ENCODE results near the gene LSM7. TPM values are rescaled to one million over a fixed set of nuclear protein-coding genes. Genes with fewer than 3 reads are reported as not detected.
A peak's percentile ranks its signal among the peaks of the same experiment; 100 is the strongest.

The LSM7 gene
- total and polyA plus RNA-seq, 7 donors: 51.5 to 427 (median 139) TPM

DNA sequence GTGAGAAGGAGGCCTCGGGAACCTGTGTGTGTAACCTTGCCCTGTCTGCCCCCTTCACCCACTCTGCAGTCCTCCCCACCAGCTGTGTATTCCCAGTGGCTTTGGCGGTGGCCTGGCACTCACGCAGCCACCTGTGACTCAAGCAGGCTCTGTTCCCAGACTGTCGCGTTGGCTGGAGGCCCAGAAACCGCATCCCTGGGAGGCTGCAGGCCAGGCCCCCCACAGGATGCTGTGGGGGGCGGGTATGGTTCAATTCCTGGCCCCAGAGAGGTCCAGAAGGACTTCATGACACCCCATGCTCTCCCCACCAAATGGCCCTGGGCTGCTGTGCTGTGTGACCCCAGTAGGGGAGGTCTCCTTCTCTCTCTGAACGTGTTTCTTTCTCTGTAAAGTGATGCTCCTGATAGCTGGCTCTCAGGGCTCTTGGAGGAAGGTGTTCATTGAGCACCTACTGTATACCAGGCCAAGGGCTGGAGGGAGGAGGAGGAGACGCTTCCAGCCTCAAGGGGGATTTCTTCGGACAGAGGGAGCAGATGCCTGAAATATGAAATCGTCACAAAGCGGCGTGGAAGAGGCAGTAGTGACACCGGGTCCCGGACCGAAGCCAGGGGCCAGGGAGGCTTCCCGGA lies 18.5 kb downstream of the LSM7 start:
- intact Hi-C loops (cut with DNase I): no loop called here
- TF ChIP-seq POLR2A (IDR thresholded peaks at IDR 0.05): no peak
- TF ChIP-seq, protein P1, sequence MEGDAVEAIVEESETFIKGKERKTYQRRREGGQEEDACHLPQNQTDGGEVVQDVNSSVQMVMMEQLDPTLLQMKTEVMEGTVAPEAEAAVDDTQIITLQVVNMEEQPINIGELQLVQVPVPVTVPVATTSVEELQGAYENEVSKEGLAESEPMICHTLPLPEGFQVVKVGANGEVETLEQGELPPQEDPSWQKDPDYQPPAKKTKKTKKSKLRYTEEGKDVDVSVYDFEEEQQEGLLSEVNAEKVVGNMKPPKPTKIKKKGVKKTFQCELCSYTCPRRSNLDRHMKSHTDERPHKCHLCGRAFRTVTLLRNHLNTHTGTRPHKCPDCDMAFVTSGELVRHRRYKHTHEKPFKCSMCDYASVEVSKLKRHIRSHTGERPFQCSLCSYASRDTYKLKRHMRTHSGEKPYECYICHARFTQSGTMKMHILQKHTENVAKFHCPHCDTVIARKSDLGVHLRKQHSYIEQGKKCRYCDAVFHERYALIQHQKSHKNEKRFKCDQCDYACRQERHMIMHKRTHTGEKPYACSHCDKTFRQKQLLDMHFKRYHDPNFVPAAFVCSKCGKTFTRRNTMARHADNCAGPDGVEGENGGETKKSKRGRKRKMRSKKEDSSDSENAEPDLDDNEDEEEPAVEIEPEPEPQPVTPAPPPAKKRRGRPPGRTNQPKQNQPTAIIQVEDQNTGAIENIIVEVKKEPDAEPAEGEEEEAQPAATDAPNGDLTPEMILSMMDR (IDR thresholded peaks at IDR 0.05): no peak
- TF ChIP-seq POLR2AphosphoS5 (IDR thresholded peaks at IDR 0.05): no peak
- no peak for TF ChIP-seq EP300 (IDR thresholded peaks at IDR 0.05)
- DNase-seq: no peak
- no peak overlapping the region for H3K4me3 ChIP-seq
- H3K9me3 ChIP-seq: peaks cover 0 to 3% (median under 1%) of the 10 kb centered on the region in 4 donors
- 56 to 57% methylated on average over 17 of the region's 17 CpGs for WGBS, 2 donors
- H3K36me3 ChIP-seq: no peaks in the 10 kb centered on the region
- H3K27me3 ChIP-seq: peaks cover 31 to 86% (median 73%) of the 10 kb centered on the region in 3 donors
- H3K27ac ChIP-seq: no peak overlapping the region
- H3K4me1 ChIP-seq: peaks cover 0 to 10% (median 7%) of the 10 kb centered on the region in 4 donors

DNA sequence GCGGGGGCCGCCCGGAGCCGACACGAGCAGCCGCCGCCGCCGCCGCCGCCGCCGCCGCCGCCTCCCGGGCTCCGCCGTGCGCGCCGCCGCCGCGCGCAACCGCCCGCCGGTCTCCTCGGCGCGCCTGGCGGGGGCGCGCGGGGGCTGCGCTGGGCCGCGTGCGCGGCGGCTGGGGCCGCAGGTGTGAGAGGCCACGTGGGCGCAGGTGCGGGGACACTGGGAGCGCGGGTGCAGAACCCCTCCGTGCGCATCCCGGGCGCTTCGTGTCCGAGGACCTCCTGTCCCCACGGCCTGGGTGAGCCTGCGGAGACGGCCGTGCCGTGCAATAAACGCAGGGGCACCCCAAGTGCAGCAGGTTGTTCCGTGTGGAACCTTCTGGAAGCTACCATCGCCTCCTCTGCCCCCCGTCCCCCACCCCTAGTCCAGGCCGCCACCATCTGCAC lies 20.3 kb downstream of the LSM7 start, which contains the start of gene LINGO3:
LINGO3 (minus strand) TSS at position 41 of the 443 bp plus-strand sequence. CDS start 16,378 bp downstream, outside the sequence.
- no peak for DNase-seq
- Histone ChIP-seq H3K27me3 (peaks cover 31 to 94% (median 77%) of the 10 kb centered on the region in 3 donors), H3K4me1 (peaks cover 0 to 10% (median 7%) of the 10 kb centered on the region in 4 donors), H3K9me3 (no peaks in the 10 kb centered on the region), H3K36me3 (no peaks in the 10 kb centered on the region), H3K27ac (no peak within 1 kb of the TSS), H3K4me3 (peak within 1 kb of the TSS in 2 of 4 donors; percentile 21 to 30)
- 3 to 6% methylated on average over 63 of the region's 63 CpGs for WGBS, 2 donors
- intact Hi-C loops (cut with DNase I): no loop called here
- no peak for TF ChIP-seq POLR2AphosphoS5 (IDR thresholded peaks at IDR 0.05)
- TF ChIP-seq, protein P1 (IDR thresholded peaks at IDR 0.05): no peak
- TF ChIP-seq POLR2A (IDR thresholded peaks at IDR 0.05): no peak
- no peak for TF ChIP-seq EP300 (IDR thresholded peaks at IDR 0.05)

DNA sequence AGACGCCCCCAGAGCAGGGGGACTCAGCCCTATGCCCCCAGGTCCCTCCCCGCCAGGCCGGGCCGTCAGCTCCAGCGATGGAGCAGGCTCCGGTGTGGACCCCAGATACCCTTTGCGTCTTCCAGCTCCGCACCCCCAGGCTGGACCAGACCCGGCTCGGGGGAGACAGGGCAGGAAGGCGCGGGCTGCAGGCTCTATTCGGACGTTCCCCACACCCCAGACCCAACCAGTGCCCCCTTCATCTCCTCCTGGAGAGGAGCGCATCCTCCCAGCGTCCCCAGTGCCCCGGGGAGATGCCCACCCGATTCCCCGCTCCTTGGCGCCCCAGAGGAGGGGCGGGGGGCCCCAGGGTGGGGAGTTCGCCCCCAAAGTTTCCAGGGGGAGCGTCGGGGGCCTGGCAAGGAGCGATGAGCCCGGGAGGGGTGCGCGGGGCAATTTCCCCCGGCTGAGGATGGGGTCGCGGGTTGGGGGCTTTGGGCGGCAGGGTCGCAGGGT lies 20.8 kb downstream of the LSM7 start:
- Histone ChIP-seq H3K27me3 (peaks cover 27 to 94% (median 77%) of the 10 kb centered on the region in 3 donors), H3K4me3 (no peak overlapping the region), H3K36me3 (no peaks in the 10 kb centered on the region), H3K27ac (no peak overlapping the region), H3K9me3 (no peaks in the 10 kb centered on the region), H3K4me1 (peaks cover 0 to 14% (median 12%) of the 10 kb centered on the region in 4 donors)
- intact Hi-C loops (cut with DNase I): no loop called here
- no peak for DNase-seq
- 24 to 25% methylated on average over 33 of the region's 33 CpGs for WGBS, 2 donors
- TF ChIP-seq, protein P1 (IDR thresholded peaks at IDR 0.05): no peak
- TF ChIP-seq POLR2AphosphoS5 (IDR thresholded peaks at IDR 0.05) (no peak), EP300 (IDR thresholded peaks at IDR 0.05) (no peak), POLR2A (IDR thresholded peaks at IDR 0.05) (no peak)

DNA sequence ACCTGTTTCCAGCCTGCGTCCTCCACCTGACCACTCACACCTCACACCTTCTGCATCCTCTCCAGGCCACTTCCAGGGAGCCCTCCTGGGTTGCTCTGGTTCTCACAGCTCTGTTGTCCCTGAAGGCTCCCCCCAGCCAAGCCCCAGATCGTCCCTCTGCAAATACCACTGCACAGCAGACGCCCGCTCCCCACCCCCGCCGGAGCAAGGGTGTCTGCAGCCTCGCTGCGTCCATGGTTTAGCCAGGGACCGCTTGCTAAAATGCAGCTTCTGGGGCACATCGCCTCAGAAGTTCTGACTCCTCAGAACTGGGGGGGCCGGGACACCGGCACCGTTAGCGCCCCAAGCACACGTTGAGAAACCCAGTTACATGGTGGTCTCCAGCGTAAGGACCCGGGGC lies 21.4 kb downstream of the LSM7 start:
- H3K4me1 ChIP-seq: peaks cover 0 to 18% (median 16%) of the 10 kb centered on the region in 4 donors
- H3K27ac ChIP-seq: no peak overlapping the region
- H3K36me3 ChIP-seq: no peaks in the 10 kb centered on the region
- H3K9me3 ChIP-seq: no peaks in the 10 kb centered on the region
- DNase-seq: no peak
- intact Hi-C loops (cut with DNase I): no loop called here
- no peak overlapping the region for H3K4me3 ChIP-seq
- WGBS, 2 donors: 71 to 72% methylated on average over 17 of the region's 17 CpGs
- no peak for TF ChIP-seq POLR2A (IDR thresholded peaks at IDR 0.05)
- TF ChIP-seq EP300 (IDR thresholded peaks at IDR 0.05): no peak
- TF ChIP-seq POLR2AphosphoS5 (IDR thresholded peaks at IDR 0.05): no peak
- TF ChIP-seq, protein P1 (IDR thresholded peaks at IDR 0.05): no peak
- H3K27me3 ChIP-seq: peaks cover 25 to 94% (median 77%) of the 10 kb centered on the region in 3 donors
